ENCODE results near the gene ARHGAP26. TPM values are rescaled to one million over a fixed set of nuclear protein-coding genes. Genes with fewer than 3 reads are reported as not detected.

ARHGAP26 gene
- total RNA-seq, 1 donor from 2014 or later, result 35.4 TPM

DNA sequence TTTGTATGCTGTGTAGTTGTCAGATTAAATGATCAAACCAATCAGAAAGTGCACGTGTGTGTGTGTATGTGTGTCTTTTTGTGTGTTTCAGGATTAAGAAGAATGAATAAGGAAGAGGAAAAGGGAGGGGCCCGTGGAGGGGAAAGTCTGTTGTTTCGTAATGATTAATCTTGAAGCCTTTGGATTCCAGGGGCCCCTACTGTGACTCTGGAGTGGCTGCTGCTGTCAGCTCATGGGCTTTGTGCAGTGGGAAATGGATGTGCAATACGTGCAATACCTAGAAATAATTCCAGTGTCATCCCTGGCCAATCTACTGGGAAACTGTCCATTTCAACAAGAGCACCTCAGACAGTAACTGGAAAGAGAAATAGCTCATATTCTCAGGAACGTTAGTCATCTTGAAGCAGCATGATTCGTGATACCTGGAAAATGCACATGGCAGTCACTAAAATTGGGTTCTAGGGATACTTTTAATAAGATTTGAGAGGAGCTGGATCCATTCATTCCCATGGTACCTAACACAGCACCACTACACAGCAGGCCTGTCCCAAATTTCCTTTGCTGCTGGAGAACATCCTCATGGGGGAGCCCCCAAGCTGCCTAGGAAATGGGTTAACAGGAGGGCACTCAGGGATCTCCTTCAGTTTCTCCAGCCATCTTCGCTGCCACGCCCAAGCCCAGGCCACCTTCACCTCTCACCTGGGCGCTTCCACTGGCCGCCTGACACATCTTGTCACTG lies 447.1 kb downstream of the ARHGAP26 start:
- peaks cover 31% of the 10 kb centered on the region for H3K4me1 ChIP-seq

DNA sequence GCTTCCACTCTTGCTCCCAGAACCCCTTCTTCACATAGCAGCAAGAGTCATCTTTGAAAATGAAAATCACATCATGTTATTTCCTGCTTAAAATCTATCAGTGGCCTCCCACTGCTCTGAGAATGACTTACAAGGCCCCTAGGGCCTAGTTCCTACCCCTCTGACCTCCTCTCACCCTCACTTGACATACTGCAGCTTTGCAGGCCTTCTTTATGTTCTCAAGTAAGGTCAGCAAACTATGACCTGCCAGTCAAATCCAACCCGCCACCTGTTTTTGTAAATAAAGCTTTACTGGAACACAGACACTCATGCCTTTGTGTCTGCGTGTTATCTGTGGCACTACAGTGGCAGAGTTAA lies 447.6 kb downstream of the ARHGAP26 start:
- H3K27me3 ChIP-seq, result no peaks in the 10 kb centered on the region
- no peak overlapping the region for H3K27ac ChIP-seq
- peaks cover 37% of the 10 kb centered on the region for H3K4me1 ChIP-seq
- ATAC-seq (no peak), DNase-seq (no peak)
- H3K4me3 ChIP-seq, result no peak overlapping the region
- TF ChIP-seq, protein P1, sequence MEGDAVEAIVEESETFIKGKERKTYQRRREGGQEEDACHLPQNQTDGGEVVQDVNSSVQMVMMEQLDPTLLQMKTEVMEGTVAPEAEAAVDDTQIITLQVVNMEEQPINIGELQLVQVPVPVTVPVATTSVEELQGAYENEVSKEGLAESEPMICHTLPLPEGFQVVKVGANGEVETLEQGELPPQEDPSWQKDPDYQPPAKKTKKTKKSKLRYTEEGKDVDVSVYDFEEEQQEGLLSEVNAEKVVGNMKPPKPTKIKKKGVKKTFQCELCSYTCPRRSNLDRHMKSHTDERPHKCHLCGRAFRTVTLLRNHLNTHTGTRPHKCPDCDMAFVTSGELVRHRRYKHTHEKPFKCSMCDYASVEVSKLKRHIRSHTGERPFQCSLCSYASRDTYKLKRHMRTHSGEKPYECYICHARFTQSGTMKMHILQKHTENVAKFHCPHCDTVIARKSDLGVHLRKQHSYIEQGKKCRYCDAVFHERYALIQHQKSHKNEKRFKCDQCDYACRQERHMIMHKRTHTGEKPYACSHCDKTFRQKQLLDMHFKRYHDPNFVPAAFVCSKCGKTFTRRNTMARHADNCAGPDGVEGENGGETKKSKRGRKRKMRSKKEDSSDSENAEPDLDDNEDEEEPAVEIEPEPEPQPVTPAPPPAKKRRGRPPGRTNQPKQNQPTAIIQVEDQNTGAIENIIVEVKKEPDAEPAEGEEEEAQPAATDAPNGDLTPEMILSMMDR (IDR thresholded peaks at IDR 0.05), result no peak
- peaks cover 4% of the 10 kb centered on the region for H3K36me3 ChIP-seq
- H3K9me3 ChIP-seq, result no peaks in the 10 kb centered on the region
- intact Hi-C loops (cut with DNase I), result no loop called here

More for the DNA sequence above, 447.1 kb downstream of the ARHGAP26 start:
- H3K4me3 ChIP-seq, result no peak overlapping the region
- H3K27ac ChIP-seq, result no peak overlapping the region
- H3K9me3 ChIP-seq, result no peaks in the 10 kb centered on the region
- no peak for DNase-seq
- TF ChIP-seq, protein P1 (IDR thresholded peaks at IDR 0.05), result no peak
- peaks cover 4% of the 10 kb centered on the region for H3K36me3 ChIP-seq
- H3K27me3 ChIP-seq, result no peaks in the 10 kb centered on the region
- ATAC-seq, result peak; percentile 31
- intact Hi-C loops (cut with DNase I), result no loop called here

GRCh38 chr5:143218517-143219170 lies 448.5 kb downstream of the ARHGAP26 start:
- H3K27me3 ChIP-seq, result no peaks in the 10 kb centered on the region
- TF ChIP-seq, protein P1 (IDR thresholded peaks at IDR 0.05), result no peak
- intact Hi-C loops (cut with DNase I), result no loop called here
- no peak overlapping the region for H3K4me3 ChIP-seq
- ATAC-seq, result no peak
- peaks cover 4% of the 10 kb centered on the region for H3K36me3 ChIP-seq
- H3K9me3 ChIP-seq, result no peaks in the 10 kb centered on the region
- H3K27ac ChIP-seq, result no peak overlapping the region
- H3K4me1 ChIP-seq, result peaks cover 38% of the 10 kb centered on the region
- no peak for DNase-seq

GRCh38 chr5:143219696-143220095 lies 449.5 kb downstream of the ARHGAP26 start:
- no peaks in the 10 kb centered on the region for H3K27me3 ChIP-seq
- peaks cover 4% of the 10 kb centered on the region for H3K36me3 ChIP-seq
- DNase-seq (no peak), ATAC-seq (no peak)
- no peaks in the 10 kb centered on the region for H3K9me3 ChIP-seq
- TF ChIP-seq, protein P1 (IDR thresholded peaks at IDR 0.05), result no peak
- H3K27ac ChIP-seq, result no peak overlapping the region
- no peak overlapping the region for H3K4me3 ChIP-seq
- intact Hi-C loops (cut with DNase I), result no loop called here
- peaks cover 37% of the 10 kb centered on the region for H3K4me1 ChIP-seq

GRCh38 chr5:143220748-143221251 lies 450.6 kb downstream of the ARHGAP26 start:
- no peaks in the 10 kb centered on the region for H3K27me3 ChIP-seq
- ATAC-seq, result no peak
- H3K4me3 ChIP-seq, result no peak overlapping the region
- H3K27ac ChIP-seq, result peak overlapping the region; percentile 63
- no peaks in the 10 kb centered on the region for H3K9me3 ChIP-seq
- peaks cover 37% of the 10 kb centered on the region for H3K4me1 ChIP-seq
- DNase-seq, result no peak
- intact Hi-C loops (cut with DNase I), result no loop called here
- TF ChIP-seq, protein P1 (IDR thresholded peaks at IDR 0.05), result no peak
- H3K36me3 ChIP-seq, result no peaks in the 10 kb centered on the region
